K562 (cell line): ENCODE measurements around the gene HNF1B. TPM values are rescaled to one million over a fixed set of nuclear protein-coding genes. Genes with fewer than 3 reads are reported as not detected.

ENCODE experiments used
- ATAC-seq: fragments of 200-7000 bp; cut with Tn5 transposase; 3 replicates; pipeline ENCODE4 v1.9.1; 2020; ENCODE audit warnings: moderate library complexity
- BruUV-seq: library from RNA; stranded (reverse); fragments of 400-500 nt; replicated peaks from 2 replicates; lab custom pipeline; 2021; lab: Mats Ljungman, UMichigan
- CTCF ChIA-PET: fragments of 300-600 bp; formaldehyde crosslinking; extraction: SDS; loops from one replicate; lab custom pipeline; 2021; ENCODE audit warnings: low intra/inter-chr PET ratio; lab: Yijun Ruan, JAX
- POLR2A ChIA-PET: fragments of 300-600, 350-650 bp; sonication (Branson Sonifier 250); formaldehyde crosslinking; extraction: SDS; loops from one replicate; lab custom pipeline; 2021; ENCODE audit warnings: antibody characterized with exemption, inconsistent platforms; lab: Yijun Ruan, JAX
- DNase-seq, 4 experiments: peaks; one replicate each; pipeline versions ENCODE4 v3.0.0 to v3.0.0-alpha.2; 2011 to 2018; ENCODE audit warnings: low spot score in 3 of 4, mixed read lengths in 3 of 4; ENCODE audit errors: extremely low read depth in 1 of 4
- FAIRE-seq: peaks from 2 replicates; lab custom pipeline; 2011; peaks lifted over from hg19 to GRCh38; lab: Jason Lieb, UNC
- H2AFZ ChIP-seq: 2 replicates; pipeline ENCODE4 v1.6.0; 2011; ENCODE audit warnings: low read depth, low read length, control low read depth, inconsistent platforms
- H3K27ac ChIP-seq: fragments of 200-600 bp; 3 replicates; pipeline ENCODE4 v1.8.0; 2011; ENCODE audit warnings: low read depth, mild to moderate bottlenecking, control low read depth, inconsistent platforms, low read length, moderate library complexity, mixed read lengths; ENCODE audit errors: extremely low read depth
- H3K27me3 ChIP-seq, 2 experiments: fragments of 300-600 bp in 1 of 2; 2 replicates in 1 of 2; 3 replicates in 1 of 2; pipeline versions ENCODE4 v1.6.0 to v1.8.0; 2011; ENCODE audit warnings: inconsistent platforms in 2 of 2, low read length in 2 of 2, mild to moderate bottlenecking in 1 of 2, mixed read lengths in 1 of 2, moderate library complexity in 1 of 2; ENCODE audit not compliant: control insufficient read depth in 2 of 2, insufficient read depth in 2 of 2
- H3K36me3 ChIP-seq: fragments of 300-600 bp; 3 replicates; pipeline ENCODE4 v1.8.0; 2011; ENCODE audit warnings: mild to moderate bottlenecking, low read length, inconsistent platforms; ENCODE audit not compliant: control insufficient read depth, insufficient read depth
- H3K4me1 ChIP-seq, 2 experiments: fragments of 200-600 bp in 1 of 2; replicated peaks in 1 of 2; 2 replicates in 1 of 2; 3 replicates in 1 of 2; pipeline versions ENCODE4 v1.5.1 to v1.8.0; 2011; ENCODE audit warnings: inconsistent platforms in 2 of 2, low read length in 2 of 2, mild to moderate bottlenecking in 1 of 2, mixed read lengths in 1 of 2, moderate library complexity in 1 of 2; ENCODE audit not compliant: control insufficient read depth in 2 of 2, insufficient read depth in 2 of 2
- H3K4me2 ChIP-seq: 2 replicates; pipeline ENCODE4 v1.6.1; 2011; ENCODE audit warnings: low read length, control low read depth, inconsistent platforms, mixed read lengths; ENCODE audit not compliant: insufficient read depth
- H3K4me3 ChIP-seq: fragments of 200-600 bp; sonication (generic), shearing (Covaris generic); 2 replicates; pipeline ENCODE4 v1.5.1; 2016; ENCODE audit warnings: control low read depth, inconsistent platforms
- H3K79me2 ChIP-seq: fragments of 200-600 bp; 3 replicates; pipeline ENCODE4 v1.8.0; 2011; ENCODE audit warnings: low read length, inconsistent platforms; ENCODE audit not compliant: control insufficient read depth, insufficient read depth
- H3K9ac ChIP-seq, 2 experiments: 2 replicates each; pipeline versions ENCODE4 v1.6.0 to v1.6.1; 2011; ENCODE audit warnings: low read depth in 2 of 2, low read length in 2 of 2, control low read depth in 1 of 2, inconsistent platforms in 1 of 2, mild to moderate bottlenecking in 1 of 2, mixed read lengths in 1 of 2; ENCODE audit not compliant: insufficient read depth in 1 of 2
- H3K9me1 ChIP-seq: one replicate; pipeline ENCODE4 v1.6.0; 2011; ENCODE audit warnings: inconsistent platforms, mild to moderate bottlenecking, low read length, moderate library complexity; ENCODE audit not compliant: control insufficient read depth, insufficient read depth
- H3K9me3 ChIP-seq: replicated peaks from 2 replicates; pipeline ENCODE4 v1.5.1; 2011; ENCODE audit warnings: low read depth, low read length, inconsistent platforms; ENCODE audit not compliant: control insufficient read depth, insufficient read depth
- H4K20me1 ChIP-seq: replicated peaks from 2 replicates; pipeline ENCODE4 v1.6.1; 2011; ENCODE audit warnings: low read length, inconsistent platforms, mixed read lengths; ENCODE audit not compliant: control insufficient read depth, insufficient read depth
- EZH2 ChIP-seq: IDR thresholded peaks from 2 replicates; pipeline ENCODE4 v1.6.1; 2012; ENCODE audit warnings: low read depth, mild to moderate bottlenecking, inconsistent platforms, low read length, borderline replicate concordance
- FOXA3 ChIP-seq, 2 experiments: fragments of 450-650 bp in 1 of 2; sonication (generic) in 1 of 2; formaldehyde crosslinking; IDR thresholded peaks in 1 of 2; conservative IDR thresholded peaks in 1 of 2; 2 replicates each; pipeline versions ENCODE4 v1.4.0 to v1.8.0; 2020 to 2022; ENCODE audit warnings: mild to moderate bottlenecking in 2 of 2, missing genetic modification reagents in 1 of 2
- KLF6 ChIP-seq: fragments of 250-450 bp; sonication (Bioruptor Pico); IDR thresholded peaks from 2 replicates; pipeline ENCODE4 v1.4.0; 2020; ENCODE audit warnings: mild to moderate bottlenecking, moderate library complexity, borderline replicate concordance
- MAFK ChIP-seq: IDR thresholded peaks from 2 replicates; pipeline ENCODE4 v1.6.1; 2011; ENCODE audit warnings: low read length, improper control_type of control experiment
- MTA3 ChIP-seq: fragments of 450-650 bp; formaldehyde crosslinking; IDR thresholded peaks from 2 replicates; pipeline ENCODE4 v1.6.1; 2017; ENCODE audit warnings: mild to moderate bottlenecking, borderline replicate concordance
- MYC ChIP-seq, 2 experiments: fragments of 250-450 bp in 1 of 2; sonication (Bioruptor Pico) in 1 of 2; IDR thresholded peaks; 2 replicates each; pipeline versions ENCODE4 v1.5.1 to v1.6.1; 2012 to 2021; ENCODE audit warnings: low read depth in 2 of 2, borderline replicate concordance in 1 of 2, improper control_type of control experiment in 1 of 2, low read length in 1 of 2, mild to moderate bottlenecking in 1 of 2, moderate library complexity in 1 of 2
- POLR2AphosphoS2 ChIP-seq: IDR thresholded peaks from 2 replicates; pipeline ENCODE4 v1.6.1; 2012; ENCODE audit warnings: low read length, improper control_type of control experiment
- POLR2AphosphoS5 ChIP-seq: IDR thresholded peaks from 2 replicates; pipeline ENCODE4 v1.6.1; 2011; ENCODE audit warnings: mild to moderate bottlenecking, low read depth, low read length, moderate library complexity; ENCODE audit not compliant: control insufficient read depth, insufficient read depth
- POLR2G ChIP-seq: fragments of 200-400 bp; formaldehyde crosslinking; IDR thresholded peaks from 2 replicates; pipeline ENCODE4 v1.6.1; 2017; ENCODE audit warnings: low read depth, mild to moderate bottlenecking, antibody characterized with exemption, low read length, moderate library complexity
- SIX5 ChIP-seq, 2 experiments: IDR thresholded peaks; 2 replicates each; pipeline ENCODE4 v1.6.1; 2011; ENCODE audit warnings: low read length in 2 of 2, borderline replicate concordance in 1 of 2, low read depth in 1 of 2, mild to moderate bottlenecking in 1 of 2, moderate library complexity in 1 of 2; ENCODE audit not compliant: insufficient read depth in 1 of 2
- SRSF1 ChIP-seq: fragments of 200-400 bp; formaldehyde crosslinking; IDR thresholded peaks from 2 replicates; pipeline ENCODE4 v1.6.1; 2017; ENCODE audit warnings: mild to moderate bottlenecking, low read depth, low read length, moderate library complexity
- ZNF124 ChIP-seq: sonication (generic); formaldehyde crosslinking; IDR thresholded peaks from 2 replicates; pipeline ENCODE4 v1.8.1; 2022; ENCODE audit warnings: missing genetic modification reagents
- ZNF24 ChIP-seq: fragments of 450-650 bp; IDR thresholded peaks from 2 replicates; pipeline ENCODE4 v1.6.1; 2016
- WGBS: fragments of 100-300 bp; shearing (Covaris generic); methylation state at CpG from one replicate; pipeline ENCODE4 v1.1.6; 2016; ENCODE audit warnings: low coverage, mixed read lengths; ENCODE audit not compliant: insufficient coverage; ENCODE audit errors: missing lambda C conversion rate; 5-methylcytosine and 5-hydroxymethylcytosine counted together
- in situ Hi-C: fragments of 300-500 bp; cut with MboI; formaldehyde crosslinking; loops from 4 replicates; pipeline ENCODE4 v1.15.0; 2018; ENCODE audit warnings: inconsistent platforms, mixed read lengths
- intact Hi-C: fragments of 100-400 bp; cut with micrococcal nuclease; formaldehyde crosslinking; loops from 2 replicates; pipeline ENCODE4 v1.14.2; 2022
- polyA plus RNA-seq, 8 experiments: library from polyadenylated mRNA; depleted of rRNA in 4 of 8; stranded (reverse) in 5 of 8; unstranded in 3 of 8; fragments of >200 nt; fragmentation: Nextera tagmentation in 2 of 8; fragmentation: Illumina TruSeq in 1 of 8; extraction: Ambion mirVana in 2 of 8; extraction: Trizol in 1 of 8; gene quantifications; 2 replicates each; pipeline versions ENCODE4 v1.2.1 to v1.2.3, GENCODE V29; 2011 to 2014; ENCODE audit warnings: inconsistent platforms in 1 of 8, missing spikeins in 1 of 8
- total RNA-seq, 7 experiments: library from RNA; depleted of rRNA in 6 of 7; stranded (reverse); fragments of >200 nt in 6 of 7; fragmentation: Illumina TruSeq in 2 of 7; extraction: Trizol in 2 of 7; gene quantifications; 2 replicates each; pipeline versions ENCODE4 v1.2.1 to v1.2.3, GENCODE V29; 2011 to 2021; ENCODE audit warnings: low replicate concordance in 1 of 7
- TF ChIP-seq, protein P1 (sequence below), 3 experiments: IDR thresholded peaks in 2 of 3; conservative IDR thresholded peaks in 1 of 3; 2 replicates each; pipeline ENCODE4 v1.5.1; 2011 to 2012; ENCODE audit warnings: low read length in 3 of 3, mild to moderate bottlenecking in 3 of 3, control low read depth in 2 of 3, improper control_type of control experiment in 1 of 3, inconsistent platforms in 1 of 3, low read depth in 1 of 3, mixed read lengths in 1 of 3, moderate library complexity in 1 of 3; ENCODE audit not compliant: insufficient read depth in 2 of 3

The HNF1B gene
- total and polyA plus RNA-seq, 9 of the 15 experiments (the other 6 are each of a cell fraction or from before 2014, with no cell fraction given), result not detected

GRCh38 chr17:37689317-37689716, 55.5 kb downstream of the HNF1B start:
- Histone ChIP-seq H3K9ac (no peak overlapping the region), H3K9me3 (no peaks in the 10 kb centered on the region), H2AFZ (no peak overlapping the region), H3K4me1 (no peaks in the 10 kb centered on the region), H3K4me2 (no peak overlapping the region), H4K20me1 (no peaks in the 10 kb centered on the region), H3K27ac (no peak overlapping the region), H3K27me3 (peaks cover 39 to 60% of the 10 kb centered on the region in 2 experiments), H3K36me3 (no peaks in the 10 kb centered on the region), H3K79me2 (no peaks in the 10 kb centered on the region), H3K9me1 (no peaks in the 10 kb centered on the region), H3K4me3 (no peak overlapping the region)
- in situ Hi-C loops (no loop called here), intact Hi-C loops (no loop called here)
- ChIA-PET POLR2A (interaction anchor here (0.7 kb wide), 1 partner anchor 348 kb away, joined by 3 read pairs; no protein-coding TSS in a partner anchor), CTCF (no interaction called here)
- DNase-seq (no peak), FAIRE-seq (no peak), ATAC-seq (no peak)
- TF ChIP-seq MTA3, result no peak
- WGBS, result 0% methylated on average over 7 of the region's 7 CpGs
- BruUV-seq, result no TSS peak

DNA sequence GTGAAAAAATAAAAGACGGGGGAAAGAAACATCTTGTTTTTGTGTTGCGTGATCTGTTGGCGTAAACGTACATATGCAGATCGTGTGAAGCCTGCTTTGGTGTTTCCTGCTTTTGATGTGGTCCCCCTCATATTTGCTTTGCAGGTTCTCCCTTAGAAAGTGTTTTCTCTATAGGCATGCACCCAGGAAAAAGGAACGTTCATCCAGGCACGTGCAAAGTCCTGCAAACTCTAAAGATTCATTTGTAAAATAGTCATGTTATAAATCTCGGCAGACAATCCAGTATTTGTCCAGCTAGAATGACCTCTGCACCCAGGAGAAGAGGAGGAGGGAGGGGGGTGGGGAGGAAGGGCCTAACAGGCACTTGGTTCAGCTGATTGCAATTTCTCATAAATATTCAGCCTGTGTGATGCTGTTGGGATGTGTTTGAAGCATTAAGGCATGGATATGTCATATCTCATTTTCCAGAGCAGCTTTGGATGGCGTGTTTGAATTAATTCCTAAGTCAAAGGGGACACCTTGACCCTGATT, 61.3 kb downstream of the HNF1B start:
- no peaks in the 10 kb centered on the region for H3K36me3 ChIP-seq
- DNase-seq, result no peak
- TF ChIP-seq FOXA3 (CRISPR knock-in tag; conservative IDR thresholded peaks at IDR 0.05 in 1 of 2, IDR thresholded peaks at IDR 0.05 in 1 of 2) (no peak), POLR2G (no peak), POLR2AphosphoS2 (no peak), SRSF1 (no peak), MAFK (no peak), SIX5 (IDR thresholded peaks at IDR 0.05; ENCODE audit: borderline replicate concordance in 1 of 2, insufficient read depth in 1 of 2, low read depth in 1 of 2, low read length in 2 of 2) (no peak), EZH2 (no peak), ZNF124 (CRISPR knock-in tag) (no peak), POLR2AphosphoS5 (no peak), MYC (IDR thresholded peaks at IDR 0.05; ENCODE audit: low read depth, low read length) (no peak), MYC (CRISPR knock-in tag; IDR thresholded peaks at IDR 0.05; ENCODE audit: borderline replicate concordance, low read depth) (no peak), KLF6 (CRISPR knock-in tag) (no peak), ZNF24 (no peak)
- TF ChIP-seq, protein P1, sequence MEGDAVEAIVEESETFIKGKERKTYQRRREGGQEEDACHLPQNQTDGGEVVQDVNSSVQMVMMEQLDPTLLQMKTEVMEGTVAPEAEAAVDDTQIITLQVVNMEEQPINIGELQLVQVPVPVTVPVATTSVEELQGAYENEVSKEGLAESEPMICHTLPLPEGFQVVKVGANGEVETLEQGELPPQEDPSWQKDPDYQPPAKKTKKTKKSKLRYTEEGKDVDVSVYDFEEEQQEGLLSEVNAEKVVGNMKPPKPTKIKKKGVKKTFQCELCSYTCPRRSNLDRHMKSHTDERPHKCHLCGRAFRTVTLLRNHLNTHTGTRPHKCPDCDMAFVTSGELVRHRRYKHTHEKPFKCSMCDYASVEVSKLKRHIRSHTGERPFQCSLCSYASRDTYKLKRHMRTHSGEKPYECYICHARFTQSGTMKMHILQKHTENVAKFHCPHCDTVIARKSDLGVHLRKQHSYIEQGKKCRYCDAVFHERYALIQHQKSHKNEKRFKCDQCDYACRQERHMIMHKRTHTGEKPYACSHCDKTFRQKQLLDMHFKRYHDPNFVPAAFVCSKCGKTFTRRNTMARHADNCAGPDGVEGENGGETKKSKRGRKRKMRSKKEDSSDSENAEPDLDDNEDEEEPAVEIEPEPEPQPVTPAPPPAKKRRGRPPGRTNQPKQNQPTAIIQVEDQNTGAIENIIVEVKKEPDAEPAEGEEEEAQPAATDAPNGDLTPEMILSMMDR (IDR thresholded peaks at IDR 0.05 in 2 of 3, conservative IDR thresholded peaks at IDR 0.05 in 1 of 3; ENCODE audit: insufficient read depth in 2 of 3, low read depth in 1 of 3, low read length in 3 of 3), result no peak
- CTCF ChIA-PET, result no interaction called here
- H3K27ac ChIP-seq, result no peak overlapping the region
- H3K9me3 ChIP-seq, result no peaks in the 10 kb centered on the region
- BruUV-seq, result no TSS peak
- no peaks in the 10 kb centered on the region for H4K20me1 ChIP-seq
- H3K4me3 ChIP-seq, result no peak overlapping the region
- H3K79me2 ChIP-seq, result no peaks in the 10 kb centered on the region
- in situ Hi-C loops, result no loop called here
- no peak for ATAC-seq
- POLR2A ChIA-PET, result no interaction called here
- no peak overlapping the region for H3K9ac ChIP-seq
- H2AFZ ChIP-seq, result no peak overlapping the region
- intact Hi-C loops, result no loop called here
- H3K9me1 ChIP-seq, result no peaks in the 10 kb centered on the region
- H3K4me2 ChIP-seq, result no peak overlapping the region
- FAIRE-seq, result no peak
- WGBS, result 6% methylated on average over 9 of the region's 9 CpGs
- peaks cover 25% of the 10 kb centered on the region in 2 experiments; a peak in 4 of 5 replicates for H3K27me3 ChIP-seq
- H3K4me1 ChIP-seq, result no peaks in the 10 kb centered on the region
